Nephron progenitor cell (in vitro differentiated cells): ENCODE data around the gene ADGRV1.

Source experiments
- DNase-seq: peaks from one replicate; pipeline ENCODE4 v3.0.0; 2021
- H3K27ac Mint-ChIP-seq: 2 replicates; pipeline ENCODE4 v1.8.0; 2021; ENCODE audit warnings: mild to moderate bottlenecking, moderate library complexity, mixed read lengths
- H3K27me3 Mint-ChIP-seq: 2 replicates; pipeline ENCODE4 v1.8.0; 2021; ENCODE audit warnings: mild to moderate bottlenecking, low read depth, mixed read lengths; ENCODE audit not compliant: poor library complexity
- H3K36me3 Mint-ChIP-seq: 2 replicates; pipeline ENCODE4 v1.8.0; 2021; ENCODE audit warnings: low read depth, mixed read lengths
- H3K4me1 Mint-ChIP-seq: 2 replicates; pipeline ENCODE4 v1.8.0; 2021; ENCODE audit warnings: mixed read lengths
- H3K4me3 Mint-ChIP-seq: 2 replicates; pipeline ENCODE4 v1.8.0; 2021; ENCODE audit warnings: mild to moderate bottlenecking, moderate library complexity, mixed read lengths
- H3K9me3 Mint-ChIP-seq: 2 replicates; pipeline ENCODE4 v1.8.0; 2021; ENCODE audit warnings: mild to moderate bottlenecking, moderate library complexity, mixed read lengths
- CTCF ChIP-seq: fragments of 200-600 bp; sonication (generic); IDR thresholded peaks from 2 replicates; pipeline ENCODE4 v1.5.0; 2021; ENCODE audit warnings: antibody characterized with exemption

The ADGRV1 gene

GRCh38 chr5:90562341-90562740, 3.7 kb downstream of the ADGRV1 start:
- H3K9me3 Mint-ChIP-seq = peaks cover 26% of the 10 kb centered on the region
- DNase-seq = peak; percentile 5
- H3K4me1 Mint-ChIP-seq = peaks cover 48% of the 10 kb centered on the region
- peak overlapping the region; percentile 62 for H3K4me3 Mint-ChIP-seq
- H3K27ac Mint-ChIP-seq = peak overlapping the region; percentile 17
- TF ChIP-seq CTCF = no peak
- H3K27me3 Mint-ChIP-seq = no peaks in the 10 kb centered on the region
- H3K36me3 Mint-ChIP-seq = peaks cover 31% of the 10 kb centered on the region

GRCh38 chr5:90563108-90563507, 4.5 kb downstream of the ADGRV1 start:
- Mint-ChIP-seq H3K27me3 (no peaks in the 10 kb centered on the region), H3K4me1 (peaks cover 42% of the 10 kb centered on the region), H3K9me3 (peaks cover 33% of the 10 kb centered on the region), H3K36me3 (peaks cover 39% of the 10 kb centered on the region), H3K27ac (no peak overlapping the region), H3K4me3 (no peak overlapping the region)
- TF ChIP-seq CTCF = no peak
- no peak for DNase-seq

GRCh38 chr5:90565491-90565890, 6.9 kb downstream of the ADGRV1 start:
- no peak for DNase-seq
- H3K36me3 Mint-ChIP-seq = peaks cover 62% of the 10 kb centered on the region
- TF ChIP-seq CTCF = no peak
- H3K4me1 Mint-ChIP-seq = peaks cover 26% of the 10 kb centered on the region
- no peak overlapping the region for H3K4me3 Mint-ChIP-seq
- peaks cover 56% of the 10 kb centered on the region for H3K9me3 Mint-ChIP-seq
- H3K27me3 Mint-ChIP-seq = no peaks in the 10 kb centered on the region
- H3K27ac Mint-ChIP-seq = no peak overlapping the region

- Mint-ChIP-seq H3K4me3 (no peak overlapping the region), H3K27me3 (no peaks in the 10 kb centered on the region), H3K36me3 (peaks cover 83% of the 10 kb centered on the region), H3K27ac (no peak overlapping the region), H3K9me3 (peaks cover 74% of the 10 kb centered on the region), H3K4me1 (peaks cover 9% of the 10 kb centered on the region)
- DNase-seq = no peak
- no peak for TF ChIP-seq CTCF
Measured at GRCh38 chr5:90569084-90569483, 10.5 kb downstream of the ADGRV1 start.

- Mint-ChIP-seq H3K36me3 (peaks cover 88% of the 10 kb centered on the region), H3K27me3 (no peaks in the 10 kb centered on the region), H3K9me3 (peaks cover 79% of the 10 kb centered on the region), H3K4me3 (no peak overlapping the region), H3K27ac (no peak overlapping the region), H3K4me1 (peaks cover 9% of the 10 kb centered on the region)
- DNase-seq = no peak
- TF ChIP-seq CTCF = no peak
Measured at GRCh38 chr5:90570034-90570433, 11.4 kb downstream of the ADGRV1 start.

- Mint-ChIP-seq H3K27me3 (no peaks in the 10 kb centered on the region), H3K36me3 (peaks cover 86% of the 10 kb centered on the region), H3K4me1 (peaks cover 9% of the 10 kb centered on the region), H3K9me3 (peaks cover 76% of the 10 kb centered on the region), H3K4me3 (no peak overlapping the region), H3K27ac (peak overlapping the region; percentile 83)
- TF ChIP-seq CTCF = no peak
- DNase-seq = no peak
Measured at GRCh38 chr5:90571147-90571773, 12.7 kb downstream of the ADGRV1 start.
